GM12891 (cell line): Measurements from ENCODE around the gene CCNK.

Experiments used
- POLR2A ChIP-seq: IDR thresholded peaks from 2 replicates; pipeline ENCODE4 v1.6.1; 2011; ENCODE audit warnings: low read depth, low read length, control low read depth
- POLR2AphosphoS5 ChIP-seq: IDR thresholded peaks from 2 replicates; pipeline ENCODE4 v1.6.1; 2011; ENCODE audit warnings: low read depth, low read length, control low read depth

GRCh38 chr14:99524804-99525698, 43.8 kb downstream of the CCNK start:
- no peak for TF ChIP-seq POLR2A
- no peak for TF ChIP-seq POLR2AphosphoS5
